Neutrophil (primary cell): Measurements from ENCODE around the gene CD3E.

Experiments
- H3K27ac ChIP-seq: fragments of 200-600 bp; sonication (generic); 2 replicates; pipeline ENCODE4 v1.5.1; 2016; ENCODE audit warnings: mild to moderate bottlenecking, moderate library complexity
- H3K27me3 ChIP-seq: fragments of 200-600 bp; sonication (generic); 2 replicates; pipeline ENCODE4 v1.6.0; 2016; ENCODE audit warnings: mild to moderate bottlenecking
- H3K36me3 ChIP-seq: fragments of 200-600 bp; sonication (generic); 2 replicates; pipeline ENCODE4 v1.5.1; 2017
- H3K4me1 ChIP-seq, 2 experiments: fragments of 200-600 bp in 1 of 2; sonication (generic) in 1 of 2; 1 replicate in 1 of 2; 2 replicates in 1 of 2; pipeline versions ENCODE4 v1.5.1 to v1.6.1; 2013 to 2016; ENCODE audit warnings: low read depth in 1 of 2, low read length in 1 of 2, mild to moderate bottlenecking in 1 of 2, moderate library complexity in 1 of 2; ENCODE audit not compliant: control insufficient read depth in 1 of 2, insufficient read depth in 1 of 2
- H3K4me3 ChIP-seq, 2 experiments: fragments of 200-600 bp in 1 of 2; sonication (generic) in 1 of 2; 1 replicate in 1 of 2; 2 replicates in 1 of 2; pipeline ENCODE4 v1.5.1; 2013 to 2016; ENCODE audit warnings: low read depth in 1 of 2, low read length in 1 of 2, mild to moderate bottlenecking in 1 of 2, moderate library complexity in 1 of 2
- H3K9me3 ChIP-seq: fragments of 200-600 bp; sonication (generic); 2 replicates; pipeline ENCODE4 v1.5.1; 2016
- CTCF ChIP-seq: fragments of 200-600 bp; sonication (generic); IDR thresholded peaks from 2 replicates; pipeline ENCODE4 v1.5.1; 2016; ENCODE audit warnings: antibody characterized with exemption

CD3E gene

GRCh38 chr11:118359295-118359958 lies 54.9 kb downstream of the CD3E start, which contains the start of gene UBE4A:
Gene UBE4A, plus strand, starts transcription at chr11:118359600. Its CDS starts 5,481 bp downstream, at chr11:118365081.
- Histone ChIP-seq H3K4me1 (peaks cover 13 to 19% of the 10 kb centered on the region in 2 experiments), H3K27me3 (peaks cover 16% of the 10 kb centered on the region), H3K27ac (peak within 1 kb of the TSS; percentile 82), H3K36me3 (peaks cover 9% of the 10 kb centered on the region), H3K9me3 (no peaks in the 10 kb centered on the region), H3K4me3 (peak within 1 kb of the TSS; percentile 76 to 88)
- TF ChIP-seq CTCF, result peak; percentile 28

- Histone ChIP-seq H3K4me3 (no peak overlapping the region), H3K9me3 (no peaks in the 10 kb centered on the region), H3K36me3 (peaks cover 66% of the 10 kb centered on the region), H3K4me1 (peaks cover 6 to 10% of the 10 kb centered on the region in 2 experiments), H3K27ac (no peak overlapping the region), H3K27me3 (no peaks in the 10 kb centered on the region)
- no peak for TF ChIP-seq CTCF
Observed at GRCh38 chr11:118364956-118365615, 60.6 kb downstream of the CD3E start.
